ENCODE results near the gene AQP5. TPM values are rescaled to one million over a fixed set of nuclear protein-coding genes. Genes with fewer than 3 reads are reported as not detected.

Gene AQP5
- total RNA-seq, 2 donors from 2014 or later: 2.1 TPM; not detected in 1

- no peaks in the 10 kb centered on the region for H3K27me3 ChIP-seq
- TF ChIP-seq, protein P1, sequence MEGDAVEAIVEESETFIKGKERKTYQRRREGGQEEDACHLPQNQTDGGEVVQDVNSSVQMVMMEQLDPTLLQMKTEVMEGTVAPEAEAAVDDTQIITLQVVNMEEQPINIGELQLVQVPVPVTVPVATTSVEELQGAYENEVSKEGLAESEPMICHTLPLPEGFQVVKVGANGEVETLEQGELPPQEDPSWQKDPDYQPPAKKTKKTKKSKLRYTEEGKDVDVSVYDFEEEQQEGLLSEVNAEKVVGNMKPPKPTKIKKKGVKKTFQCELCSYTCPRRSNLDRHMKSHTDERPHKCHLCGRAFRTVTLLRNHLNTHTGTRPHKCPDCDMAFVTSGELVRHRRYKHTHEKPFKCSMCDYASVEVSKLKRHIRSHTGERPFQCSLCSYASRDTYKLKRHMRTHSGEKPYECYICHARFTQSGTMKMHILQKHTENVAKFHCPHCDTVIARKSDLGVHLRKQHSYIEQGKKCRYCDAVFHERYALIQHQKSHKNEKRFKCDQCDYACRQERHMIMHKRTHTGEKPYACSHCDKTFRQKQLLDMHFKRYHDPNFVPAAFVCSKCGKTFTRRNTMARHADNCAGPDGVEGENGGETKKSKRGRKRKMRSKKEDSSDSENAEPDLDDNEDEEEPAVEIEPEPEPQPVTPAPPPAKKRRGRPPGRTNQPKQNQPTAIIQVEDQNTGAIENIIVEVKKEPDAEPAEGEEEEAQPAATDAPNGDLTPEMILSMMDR (IDR thresholded peaks at IDR 0.05): no peak
- H3K27ac ChIP-seq: peak overlapping the region; percentile 8 to 16
- no peak overlapping the region for H3K4me3 ChIP-seq
- peaks cover 0 to 46% of the 10 kb centered on the region in 2 donors for H3K4me1 ChIP-seq
- DNase-seq (ENCODE audit: low spot score): no peak
- no peaks in the 10 kb centered on the region for H3K9me3 ChIP-seq
- H3K36me3 ChIP-seq: no peaks in the 10 kb centered on the region
Measured at GRCh38 chr12:49962861-49963765, 1.4 kb downstream of the AQP5 start.

- Histone ChIP-seq H3K36me3 (no peaks in the 10 kb centered on the region), H3K4me1 (peaks cover 0 to 46% of the 10 kb centered on the region in 2 donors), H3K4me3 (no peak overlapping the region), H3K9me3 (no peaks in the 10 kb centered on the region), H3K27me3 (no peaks in the 10 kb centered on the region), H3K27ac (peak overlapping the region in 1 of 2 donors; percentile 16)
- no peak for DNase-seq (ENCODE audit: low spot score)
- TF ChIP-seq, protein P1 (IDR thresholded peaks at IDR 0.05): no peak
Measured at GRCh38 chr12:49963976-49964815, 2.5 kb downstream of the AQP5 start.

DNA sequence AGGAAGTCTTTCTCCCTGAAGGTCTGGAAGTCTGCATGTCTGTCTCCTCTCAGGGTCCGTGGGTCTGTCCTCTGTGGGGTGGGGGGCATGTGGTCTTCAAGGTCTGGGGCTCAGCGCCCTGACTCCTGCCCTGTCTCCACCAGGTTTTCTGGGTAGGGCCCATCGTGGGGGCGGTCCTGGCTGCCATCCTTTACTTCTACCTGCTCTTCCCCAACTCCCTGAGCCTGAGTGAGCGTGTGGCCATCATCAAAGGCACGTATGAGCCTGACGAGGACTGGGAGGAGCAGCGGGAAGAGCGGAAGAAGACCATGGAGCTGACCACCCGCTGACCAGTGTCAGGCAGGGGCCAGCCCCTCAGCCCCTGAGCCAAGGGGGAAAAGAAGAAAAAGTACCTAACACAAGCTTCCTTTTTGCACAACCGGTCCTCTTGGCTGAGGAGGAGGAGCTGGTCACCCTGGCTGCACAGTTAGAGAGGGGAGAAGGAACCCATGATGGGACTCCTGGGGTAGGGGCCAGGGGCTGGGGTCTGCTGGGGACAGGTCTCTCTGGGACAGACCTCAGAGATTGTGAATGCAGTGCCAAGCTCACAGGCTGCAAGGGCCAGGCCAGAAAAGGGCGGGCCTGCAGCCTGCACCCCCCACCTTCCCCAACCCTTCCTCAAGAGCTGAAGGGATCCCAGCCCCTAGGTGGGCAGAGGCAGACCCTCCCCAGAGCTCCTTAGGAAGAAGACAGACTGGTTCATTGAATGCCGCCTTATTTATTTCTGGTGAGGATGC lies 3.4 kb downstream of the AQP5 start:
- Histone ChIP-seq H3K4me1 (peaks cover 0 to 39% of the 10 kb centered on the region in 2 donors), H3K4me3 (no peak overlapping the region), H3K27ac (no peak overlapping the region), H3K9me3 (no peaks in the 10 kb centered on the region), H3K36me3 (no peaks in the 10 kb centered on the region), H3K27me3 (no peaks in the 10 kb centered on the region)
- TF ChIP-seq, protein P1 (IDR thresholded peaks at IDR 0.05): no peak
- DNase-seq (ENCODE audit: low spot score): no peak

DNA sequence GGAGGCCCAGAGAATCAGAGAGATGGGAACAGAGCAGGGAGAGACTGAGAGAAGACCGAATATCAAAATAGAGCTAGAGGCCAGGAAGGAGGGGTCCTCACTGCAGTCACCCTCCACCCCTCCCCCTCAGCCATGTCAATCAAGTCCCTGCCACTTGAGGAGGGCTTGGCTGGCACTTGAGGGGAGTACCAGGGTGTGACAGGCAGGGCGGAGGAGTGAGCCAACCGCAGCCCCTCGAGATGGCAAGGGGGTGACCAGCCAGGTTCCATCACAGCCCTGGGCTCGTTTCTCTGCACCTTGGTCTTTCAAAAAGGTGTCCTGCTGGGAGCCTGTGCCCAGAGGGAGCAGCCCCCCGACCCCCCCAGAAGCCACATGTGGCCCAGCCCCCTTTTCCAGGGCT lies 4.2 kb downstream of the AQP5 start:
- no peaks in the 10 kb centered on the region for H3K9me3 ChIP-seq
- H3K27me3 ChIP-seq: no peaks in the 10 kb centered on the region
- TF ChIP-seq, protein P1 (IDR thresholded peaks at IDR 0.05): no peak
- H3K4me3 ChIP-seq: no peak overlapping the region
- no peak overlapping the region for H3K27ac ChIP-seq
- DNase-seq (ENCODE audit: low spot score): no peak
- H3K4me1 ChIP-seq: peaks cover 0 to 37% of the 10 kb centered on the region in 2 donors
- no peaks in the 10 kb centered on the region for H3K36me3 ChIP-seq

GRCh38 chr12:49966511-49967041 lies 4.9 kb downstream of the AQP5 start:
- Histone ChIP-seq H3K9me3 (no peaks in the 10 kb centered on the region), H3K4me1 (peaks cover 0 to 30% of the 10 kb centered on the region in 2 donors), H3K27me3 (no peaks in the 10 kb centered on the region), H3K4me3 (no peak overlapping the region), H3K27ac (no peak overlapping the region), H3K36me3 (no peaks in the 10 kb centered on the region)
- TF ChIP-seq, protein P1 (IDR thresholded peaks at IDR 0.05): no peak
- no peak for DNase-seq (ENCODE audit: low spot score)
